Measurements from ENCODE around the gene SELENOW.
"Not testable (repeated sequence)": the region's sequence is repeated elsewhere in the genome, so short reads cannot be mapped to it uniquely, and the experiment has no call there.

Gene SELENOW

DNA sequence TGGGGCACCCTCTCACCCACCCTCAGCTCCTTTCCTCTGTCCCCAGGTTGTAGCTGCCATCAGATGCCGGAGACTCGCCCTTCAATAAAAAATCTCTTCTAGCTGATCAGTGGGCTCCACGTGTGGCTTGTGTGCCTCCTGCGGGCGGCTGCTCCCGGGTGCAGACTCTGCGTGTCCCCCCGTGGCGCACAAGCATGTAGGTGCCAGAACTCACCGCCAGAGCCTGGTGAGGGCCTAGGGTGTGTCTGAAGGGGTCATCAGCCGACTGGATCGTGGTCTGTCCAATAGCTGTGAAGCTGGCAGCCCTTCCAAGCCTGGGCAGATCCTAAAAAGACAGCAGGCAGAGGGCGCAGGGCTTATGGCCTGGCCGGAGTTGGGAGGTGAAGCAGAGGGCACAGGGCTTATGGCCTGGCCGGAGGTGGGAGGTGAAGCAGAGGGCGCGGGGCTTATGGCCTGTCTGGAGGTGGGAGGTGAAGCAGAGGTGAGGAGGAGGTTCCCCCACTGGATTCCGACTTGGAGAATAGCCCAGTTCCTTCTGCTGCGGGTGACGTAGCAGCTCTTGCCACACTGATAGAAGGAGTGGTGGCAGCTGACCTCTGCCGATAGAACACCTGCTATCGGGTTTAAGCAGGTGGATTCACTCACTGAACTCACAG is 21.4 kb upstream of the SELENOW start:
- DNase-seq: no peak

DNA sequence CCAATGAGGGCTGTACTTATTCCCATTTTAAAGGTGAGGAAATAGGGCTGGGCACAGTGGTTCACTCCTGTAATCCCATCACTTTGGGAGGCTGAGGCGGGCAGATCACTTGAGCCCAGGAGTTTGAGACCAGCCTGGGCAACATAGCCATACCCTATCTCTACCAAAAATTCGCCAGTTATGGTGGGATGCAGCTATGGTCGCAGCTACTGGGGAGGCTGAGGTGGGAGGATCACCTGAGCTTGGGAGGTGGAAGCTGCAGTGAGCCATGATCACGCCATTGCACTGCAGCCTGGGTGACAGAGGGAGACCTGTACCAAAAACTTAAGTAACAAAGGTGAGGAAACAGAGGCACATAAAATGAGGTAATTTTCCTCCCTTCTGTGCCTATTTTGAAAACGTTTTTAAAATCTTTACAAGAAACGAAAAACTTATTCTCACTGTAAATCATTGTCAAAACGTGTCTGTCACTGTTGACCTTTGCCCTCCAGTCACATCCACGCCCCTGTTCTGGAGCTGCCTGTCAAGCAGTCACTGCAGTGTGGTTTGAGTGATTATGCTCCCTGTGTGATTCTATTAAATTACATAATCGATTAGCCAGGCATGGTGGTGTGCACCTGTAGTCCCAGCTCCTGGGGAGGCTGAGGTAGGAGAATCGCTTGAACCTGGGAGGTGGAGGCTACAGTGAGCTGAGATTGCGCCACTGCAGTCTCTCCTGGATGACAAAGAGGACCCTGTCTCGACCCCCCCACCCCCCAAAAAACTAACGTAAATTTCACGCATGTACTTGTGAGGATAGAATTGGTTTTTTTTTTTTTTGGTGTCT is 20.7 kb upstream of the SELENOW start:
- DNase-seq: no peak

DNA sequence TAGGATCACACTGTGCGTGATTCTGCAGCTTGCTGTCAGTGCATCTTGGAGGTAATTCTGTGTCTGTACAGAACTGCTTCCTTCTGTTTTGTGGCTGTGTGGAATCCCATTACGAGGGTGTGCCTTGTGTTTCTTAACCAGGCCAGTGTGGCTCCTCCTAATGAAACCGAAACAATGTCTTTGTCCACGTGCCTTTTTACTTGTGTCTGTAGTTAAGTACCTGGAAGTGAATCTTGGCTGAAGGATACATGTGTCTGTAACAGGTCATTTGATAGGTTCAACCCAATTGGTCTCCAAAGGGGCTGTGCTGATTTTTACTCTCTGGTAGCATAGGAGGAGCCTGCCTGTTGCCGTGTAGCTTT is 20.1 kb upstream of the SELENOW start:
- DNase-seq: no peak

DNA sequence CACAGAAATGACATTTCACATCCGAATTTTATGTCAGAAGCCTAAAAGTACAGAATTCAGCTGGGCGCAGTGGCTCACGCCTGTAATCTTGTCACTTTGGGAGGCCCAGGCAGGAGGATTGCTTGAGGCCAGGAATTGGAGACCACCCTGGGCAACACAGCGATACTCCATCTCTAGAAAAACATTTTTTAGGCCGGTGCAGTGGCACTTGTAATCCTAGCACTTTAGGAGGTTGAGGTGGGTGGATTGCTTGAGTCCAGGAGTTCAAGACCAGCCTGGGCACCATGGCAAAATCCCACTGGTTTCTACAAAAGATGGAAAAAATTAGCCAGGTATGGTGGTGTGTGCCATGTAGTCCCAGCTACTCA is 17.9 kb upstream of the SELENOW start:
- no peak for DNase-seq

DNA sequence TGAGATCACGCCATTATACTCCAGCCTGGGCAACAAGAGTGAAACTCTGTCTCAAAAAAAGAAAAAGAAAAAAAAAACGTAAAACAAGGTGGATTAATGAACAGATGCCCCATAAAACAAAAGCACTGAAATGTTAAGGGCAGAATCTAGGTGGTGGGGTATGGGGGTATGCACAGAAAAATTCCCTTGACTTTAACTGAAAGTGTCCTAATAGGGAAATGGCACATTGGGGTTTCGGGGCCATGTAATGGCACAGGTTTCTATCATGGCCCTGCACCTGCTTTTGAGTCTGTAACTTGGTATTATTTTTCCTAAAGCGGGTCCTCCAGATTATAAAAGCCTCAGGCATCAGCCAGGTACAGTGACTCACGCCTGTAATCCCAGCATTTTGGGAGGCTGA is 16.9 kb upstream of the SELENOW start:
- no peak for DNase-seq

DNA sequence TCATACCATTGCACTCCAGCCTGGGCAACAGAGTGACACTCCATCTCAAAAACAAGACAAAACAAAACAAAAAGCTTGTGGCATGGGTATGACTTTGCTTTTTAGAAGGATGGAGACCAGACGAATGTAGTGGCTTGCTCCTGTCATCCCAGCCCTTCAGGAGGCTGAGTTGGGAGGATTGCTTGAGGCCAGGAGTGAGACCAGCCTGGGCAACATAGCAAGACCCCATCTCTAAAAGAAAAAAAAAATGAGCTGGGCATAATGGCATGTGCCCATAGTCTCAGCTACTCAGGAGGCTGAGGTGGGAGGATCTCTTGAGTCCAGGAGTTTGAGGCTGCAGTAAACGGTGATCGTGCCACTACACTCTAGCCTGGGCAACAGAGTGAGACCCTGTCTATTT is 16.4 kb upstream of the SELENOW start:
- DNase-seq: no peak

DNA sequence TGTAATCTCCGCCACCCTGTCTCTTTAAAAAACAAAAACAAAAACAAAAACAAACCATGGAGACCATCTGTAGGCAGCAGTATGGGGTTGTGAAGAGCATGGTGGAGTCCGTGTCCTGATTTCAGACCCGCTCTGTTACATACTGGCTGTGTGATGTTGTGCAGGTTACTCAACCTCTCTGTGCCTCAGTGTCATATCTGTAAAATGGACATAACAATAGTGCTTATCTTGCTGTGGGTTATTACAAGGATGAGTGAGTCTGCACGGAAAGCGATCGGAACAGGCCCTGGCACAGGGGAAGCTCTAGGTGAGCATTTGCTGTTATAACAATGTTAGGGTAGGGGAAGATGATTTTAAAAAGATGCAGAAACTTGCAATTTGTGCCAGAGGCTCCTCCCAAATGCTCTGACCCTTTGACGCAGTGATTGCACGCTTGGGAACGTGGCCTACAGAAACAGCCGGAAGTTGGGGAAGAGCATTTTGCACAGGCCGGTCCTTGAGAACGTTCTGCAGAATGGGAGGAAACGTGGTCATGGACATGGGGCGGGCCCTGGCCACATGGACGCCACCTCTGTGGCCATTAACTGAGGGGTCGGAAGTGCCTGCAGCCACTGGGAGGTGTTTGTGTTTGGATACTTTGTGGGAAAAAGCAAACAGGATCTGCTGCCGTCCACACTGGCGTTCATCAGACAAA is 15.7 kb upstream of the SELENOW start:
- DNase-seq: no peak

DNA sequence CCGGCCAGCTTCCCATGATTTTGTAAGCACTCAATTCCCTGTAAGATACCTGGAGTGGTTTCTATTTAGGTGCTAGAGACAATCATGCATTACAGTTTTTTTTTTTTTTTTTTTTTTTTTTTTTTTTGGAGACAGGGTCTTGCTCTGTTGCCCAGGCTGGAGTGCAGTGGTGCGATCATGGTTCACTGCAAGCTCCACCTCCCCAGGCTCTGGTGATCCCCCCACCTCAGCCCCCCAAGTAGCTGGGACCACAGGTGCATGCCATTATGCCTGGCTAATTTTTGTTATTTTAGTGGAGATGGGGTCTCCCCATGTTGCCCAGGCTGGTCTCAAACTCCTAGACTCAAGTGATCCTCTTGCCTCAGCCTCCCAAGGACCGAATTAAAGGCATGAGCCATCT is 13.8 kb upstream of the SELENOW start:
- DNase-seq: not testable (repeated sequence)

DNA sequence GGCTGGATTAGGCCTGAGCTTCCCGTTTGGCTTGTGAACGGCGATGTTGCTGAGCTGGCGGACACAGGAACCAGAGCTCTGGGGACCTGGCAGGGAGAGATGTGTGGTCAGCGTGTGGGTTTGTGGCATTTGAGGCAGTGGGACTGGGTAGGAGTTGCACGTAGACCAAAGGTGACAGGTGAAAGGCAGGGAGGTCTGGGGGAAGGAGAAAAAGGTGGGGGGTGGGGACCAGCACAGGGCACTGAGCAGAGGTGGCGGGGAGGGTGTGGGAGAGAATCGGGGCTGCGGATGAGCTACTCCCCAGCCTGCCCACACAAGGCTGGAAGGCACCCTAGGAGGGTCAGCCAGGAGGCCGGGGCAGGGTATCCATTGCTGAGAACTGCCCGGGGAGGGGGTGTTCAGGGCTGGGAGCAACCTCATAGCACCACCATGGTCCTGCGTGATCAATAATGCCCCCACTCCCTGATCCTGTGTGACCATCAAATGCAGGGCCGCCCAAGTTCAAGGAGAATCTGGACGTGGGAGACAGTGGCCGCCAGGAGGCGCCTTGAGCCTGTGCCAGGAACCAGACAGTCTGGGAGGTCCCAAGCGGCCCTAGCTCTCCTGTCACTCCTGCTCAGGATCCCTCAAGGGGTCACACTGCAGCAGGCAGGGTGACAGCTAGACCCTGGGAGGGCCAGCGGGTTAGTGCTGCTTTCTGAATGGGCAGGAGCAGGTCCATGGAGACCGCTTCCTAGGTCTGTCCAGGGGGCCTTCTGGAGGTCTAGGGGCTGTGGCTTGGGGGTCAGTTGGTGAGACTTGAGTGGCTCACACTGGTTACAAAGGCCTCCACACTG is 12.8 kb upstream of the SELENOW start:
- no peak for DNase-seq

DNA sequence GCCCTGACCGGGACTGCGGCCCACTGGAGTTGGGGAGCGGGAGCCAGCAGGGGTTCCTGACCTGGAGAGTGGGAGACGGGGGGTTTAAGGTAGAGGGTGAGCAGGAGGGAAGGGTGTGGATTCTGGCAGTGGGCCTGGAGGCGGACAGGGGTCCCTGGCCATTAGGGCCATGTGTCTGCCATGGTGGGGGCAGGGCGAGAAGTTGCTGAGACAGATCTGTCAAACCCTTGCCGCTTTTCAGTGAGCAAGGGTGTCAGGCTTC is 12.2 kb upstream of the SELENOW start:
- DNase-seq: no peak

DNA sequence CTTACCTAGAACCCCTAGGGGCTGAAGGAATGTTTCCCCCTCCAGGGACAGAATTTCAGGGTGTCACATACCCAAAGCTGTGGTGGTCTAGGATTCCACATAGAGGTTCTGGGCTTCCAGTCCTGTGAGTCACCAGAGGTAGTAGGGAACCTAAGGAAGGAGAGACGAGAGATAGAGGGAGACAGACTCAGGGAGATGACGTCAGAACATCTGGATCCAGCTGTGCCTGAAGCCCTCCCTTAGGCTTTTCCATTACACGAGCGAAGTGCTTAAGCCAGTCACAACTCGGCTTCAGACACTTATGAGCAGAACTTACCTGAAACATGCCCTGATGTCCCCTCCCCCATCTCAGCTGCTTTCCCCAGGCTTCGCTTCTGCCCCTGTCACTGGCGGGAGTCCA is 11.8 kb upstream of the SELENOW start:
- no peak for DNase-seq

DNA sequence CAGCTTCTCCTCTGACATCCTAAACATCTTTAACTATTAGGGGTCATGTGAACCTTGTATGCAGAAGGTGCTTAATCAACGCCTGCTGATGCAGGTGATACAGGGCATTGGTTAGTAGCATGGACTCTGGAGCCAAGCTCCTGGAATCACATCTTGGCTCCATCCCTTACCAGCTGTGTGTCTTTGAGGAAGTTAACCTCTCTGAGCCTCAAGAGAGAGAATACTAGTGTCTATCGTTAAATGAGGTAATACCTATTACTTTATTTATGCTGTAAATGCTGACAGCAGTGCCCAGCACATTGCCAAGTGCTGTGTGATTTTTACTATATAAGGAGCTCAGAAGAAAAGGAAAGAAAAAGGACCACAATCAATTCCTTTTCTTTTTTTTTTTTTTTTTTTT is 11.2 kb upstream of the SELENOW start:
- no peak for DNase-seq

DNA sequence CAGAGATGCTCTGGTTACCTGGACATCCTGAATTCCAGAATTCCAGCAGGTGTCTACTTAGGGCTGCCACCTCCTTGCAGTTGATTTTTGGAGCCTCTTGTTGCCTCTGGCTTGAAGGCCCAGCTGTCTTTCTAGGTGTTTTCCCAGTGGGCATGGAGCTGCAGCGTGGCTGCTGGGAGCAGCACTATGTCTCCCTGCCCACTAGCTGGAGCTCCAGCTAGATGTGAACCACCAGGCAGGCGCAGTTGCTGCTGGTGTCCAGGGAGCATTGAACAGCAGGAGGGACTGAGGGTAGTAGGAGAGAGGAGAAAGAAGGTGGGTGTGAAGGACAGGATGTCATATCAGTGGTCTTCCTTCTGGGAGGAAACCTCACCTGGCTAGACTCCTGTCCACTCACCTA is 9.9 kb upstream of the SELENOW start:
- no peak for DNase-seq

DNA sequence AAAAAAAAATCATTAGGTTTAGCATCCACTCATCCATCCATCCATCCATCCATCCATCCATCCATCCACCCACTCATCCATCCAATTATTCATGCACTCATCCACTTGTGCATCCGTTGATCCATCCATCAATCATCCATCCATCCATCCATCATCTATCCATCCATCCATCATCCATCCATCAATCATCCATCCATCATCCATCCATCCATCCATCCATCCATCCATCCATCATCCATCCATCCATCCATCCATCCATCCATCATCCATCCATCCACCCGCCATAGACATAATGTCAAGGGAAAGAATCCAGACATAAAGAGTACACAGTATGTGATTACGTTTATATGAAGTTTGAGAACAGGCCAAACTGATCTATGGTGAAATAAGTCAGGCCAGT is 9.0 kb upstream of the SELENOW start:
- no peak for DNase-seq

DNA sequence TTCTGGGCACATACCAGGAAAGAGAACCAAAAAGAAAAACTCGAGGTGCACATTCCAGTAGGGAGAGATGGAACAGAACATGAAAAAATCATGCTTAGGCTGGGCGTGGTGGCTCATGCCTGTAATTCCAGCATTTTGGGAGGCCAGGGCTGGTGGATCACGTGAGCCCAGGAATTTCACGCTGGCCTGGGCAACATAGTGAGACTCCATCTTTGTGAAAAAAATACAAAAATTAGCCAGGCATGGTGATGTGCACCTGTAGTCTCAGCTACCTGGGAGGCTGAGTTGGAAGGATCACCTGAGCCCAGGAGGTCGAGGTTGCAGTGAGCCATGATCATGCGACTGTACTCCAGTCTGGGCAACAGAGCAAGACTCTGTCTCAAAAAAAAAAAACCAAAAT is 7.2 kb upstream of the SELENOW start:
- not testable (repeated sequence) for DNase-seq

DNA sequence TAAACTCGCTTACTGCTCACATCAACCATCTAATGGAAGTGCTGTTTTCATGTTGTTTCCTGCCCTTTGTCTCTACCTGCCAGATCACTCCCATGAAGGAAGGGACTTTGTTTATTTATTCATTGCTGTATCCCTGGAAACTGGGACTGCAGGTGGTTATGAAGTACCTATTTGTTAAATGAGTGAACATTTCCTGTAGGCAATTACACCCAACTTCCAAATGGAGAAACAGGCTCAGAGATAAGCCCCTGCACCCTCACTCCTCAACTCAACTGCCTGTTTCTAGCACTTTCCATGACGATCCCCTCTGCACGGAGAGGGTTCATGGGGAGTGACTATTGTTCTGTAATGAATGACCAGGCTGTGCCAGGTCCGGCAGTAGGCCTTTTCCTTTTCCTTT is 1.9 kb upstream of the SELENOW start:
- no peak for DNase-seq

DNA sequence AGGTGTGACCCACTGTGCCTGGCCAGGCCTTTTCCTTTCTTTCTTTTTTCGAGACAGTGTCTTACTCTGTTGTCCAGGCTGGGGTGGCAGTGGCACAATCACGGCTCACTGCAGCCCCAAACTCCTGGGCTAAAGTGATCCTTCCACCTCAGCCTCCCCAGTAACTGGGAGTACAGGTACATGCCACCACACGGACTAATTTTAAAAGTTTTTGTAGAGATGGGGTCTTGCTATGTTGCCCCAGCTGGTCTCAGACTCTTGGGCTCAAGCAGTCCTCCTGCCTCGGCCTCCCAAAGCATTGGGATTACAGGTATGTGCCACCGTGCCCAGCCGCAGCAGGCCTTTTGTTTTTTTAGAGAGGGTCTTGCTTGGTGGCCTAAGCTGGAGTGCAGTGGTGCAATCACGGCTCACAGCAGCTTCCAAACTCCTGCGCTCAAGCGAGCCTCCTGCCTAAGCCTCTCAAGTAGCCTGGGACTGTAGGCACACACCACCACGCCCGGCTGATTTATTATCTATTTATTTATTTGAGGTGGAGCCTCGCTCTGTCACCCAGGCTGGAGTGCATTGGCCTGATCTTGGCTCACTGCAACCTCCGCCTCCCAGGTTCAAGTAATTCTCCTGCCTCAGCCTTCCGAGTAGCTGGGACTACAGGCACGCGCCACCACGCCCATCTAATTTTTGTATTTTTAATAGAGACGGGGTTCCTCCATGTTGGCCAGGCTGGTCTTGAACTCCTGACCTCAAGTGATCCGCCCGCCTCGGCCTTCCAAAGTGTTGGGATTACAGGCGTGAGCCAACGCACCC is 1.1 kb upstream of the SELENOW start:
- not testable (repeated sequence) for DNase-seq

DNA sequence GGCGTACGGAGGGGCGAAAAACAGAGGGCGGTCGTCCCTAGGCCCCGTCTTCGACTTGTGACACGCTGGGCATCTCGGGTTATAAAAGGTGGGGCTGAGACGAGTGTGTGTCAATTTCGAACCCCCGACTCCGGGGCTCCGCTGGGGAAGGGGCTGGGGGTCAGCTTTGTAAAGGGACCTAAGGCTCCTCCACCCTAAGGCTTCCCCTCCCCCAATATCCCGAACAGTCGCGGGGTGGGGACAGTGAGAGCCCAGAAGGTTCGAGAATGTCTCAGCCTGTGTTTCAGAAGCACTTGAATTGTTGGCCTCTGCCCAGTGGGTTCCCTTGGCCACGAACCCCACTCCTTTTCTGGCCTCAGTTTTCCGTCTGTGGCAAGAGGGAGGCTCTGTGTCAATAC is 450 bp downstream of the SELENOW start:
- DNase-seq: no peak

DNA sequence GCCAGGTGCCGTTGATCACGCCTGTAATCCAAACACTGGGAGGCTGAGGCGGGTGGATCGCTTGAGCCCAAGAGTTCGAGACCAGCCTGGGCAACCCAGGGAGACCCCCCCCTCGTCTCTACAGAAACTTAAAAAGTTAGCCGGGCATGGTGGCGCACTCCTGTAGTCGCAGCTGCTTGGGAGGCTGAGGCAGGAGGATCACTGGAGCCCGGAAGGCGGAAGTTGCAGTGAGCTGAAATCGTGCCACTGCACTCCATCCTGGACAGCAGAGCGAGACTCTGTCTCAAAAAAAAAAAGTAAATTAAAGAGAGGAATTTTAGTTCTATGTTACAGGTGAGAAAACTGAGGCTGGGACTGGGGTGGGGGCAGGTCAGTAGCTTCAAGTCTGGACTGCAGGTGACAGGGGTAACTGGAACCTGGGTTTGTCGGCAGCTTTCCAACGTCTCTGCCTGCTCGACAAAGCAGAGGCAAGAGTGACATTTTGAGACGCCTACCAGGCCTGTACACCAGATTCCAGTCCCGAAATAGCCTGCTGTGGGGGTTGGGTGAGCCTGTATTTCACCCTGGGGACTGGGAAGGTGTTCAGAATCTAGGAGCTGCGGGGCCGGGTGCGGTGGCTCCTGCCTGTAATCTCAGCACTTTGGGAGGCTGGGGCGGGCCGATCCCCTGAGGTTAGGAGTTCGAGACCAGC is 1.2 kb downstream of the SELENOW start:
- no peak for DNase-seq

DNA sequence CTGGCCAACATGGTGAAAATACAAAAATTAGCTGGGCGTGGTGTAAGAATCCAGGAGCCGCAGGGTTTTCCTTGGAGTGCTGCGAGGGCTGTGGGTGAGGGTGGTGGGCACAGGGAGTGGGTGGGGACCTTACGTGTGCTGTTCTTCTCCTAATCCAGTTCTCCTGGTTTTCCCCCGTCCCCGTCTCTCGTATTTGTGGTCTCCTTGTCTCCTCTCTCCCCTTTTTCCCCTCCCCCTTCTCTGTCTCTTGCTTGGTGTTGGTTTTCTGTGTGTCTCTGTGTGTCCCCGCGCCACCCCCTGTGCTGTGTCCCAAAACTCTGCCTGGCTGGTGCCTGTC is 1.7 kb downstream of the SELENOW start:
- no peak for DNase-seq

DNA sequence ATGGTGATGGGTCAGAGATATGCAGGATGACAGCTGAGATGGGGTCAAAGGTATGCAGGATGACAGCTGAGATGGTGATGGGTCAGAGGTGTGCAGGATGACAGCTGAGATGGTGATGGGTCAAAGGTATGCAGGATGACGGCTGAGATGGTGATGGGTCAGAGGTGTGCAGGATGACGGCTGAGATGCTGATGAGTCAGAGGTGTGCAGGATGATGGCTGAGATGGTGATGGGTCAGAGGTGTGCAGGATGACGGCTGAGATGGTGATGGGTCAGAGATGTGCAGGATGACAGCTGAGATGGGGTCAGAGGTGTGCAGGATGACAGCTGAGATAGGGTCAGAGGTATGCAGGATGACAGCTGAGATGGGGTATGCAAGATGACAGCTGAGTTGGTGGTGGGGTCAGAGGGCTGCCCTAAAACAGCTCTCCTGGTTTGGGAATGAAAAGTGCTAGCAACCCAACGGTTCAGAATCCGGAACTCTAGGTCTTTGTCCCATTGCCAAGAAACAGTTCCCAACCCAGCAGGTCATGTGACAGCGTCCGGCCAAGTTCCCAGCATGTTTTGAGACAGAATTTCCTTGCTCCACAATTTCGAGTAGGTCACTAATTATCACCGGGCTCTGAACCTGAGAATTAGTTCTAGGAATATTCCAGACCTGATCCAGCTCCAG is 3.2 kb downstream of the SELENOW start:
- DNase-seq: no peak

DNA sequence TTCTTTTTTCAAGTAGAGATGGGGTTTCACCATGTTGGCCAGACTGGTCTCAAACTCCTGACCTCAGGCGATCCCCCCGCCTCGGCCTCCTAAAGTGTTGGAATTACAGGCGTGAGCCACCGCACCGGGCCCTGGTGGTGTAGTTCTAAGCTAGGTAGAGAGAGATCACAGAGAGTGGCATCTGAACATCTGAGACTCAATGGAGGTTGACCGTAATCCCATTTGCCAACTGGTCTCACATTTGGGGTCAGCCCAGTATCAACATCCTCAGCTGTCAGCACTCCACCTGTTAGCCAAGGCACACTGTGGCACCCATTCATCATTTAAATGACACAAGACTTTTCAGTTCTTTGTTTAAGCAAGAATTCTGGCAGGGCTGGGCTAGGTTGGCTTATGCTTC is 8.1 kb downstream of the SELENOW start:
- DNase-seq: no peak
